Measurements from ENCODE around the gene ISOC2.
A peak's percentile ranks its signal among the peaks of the same experiment; 100 is the strongest.
"Not testable (repeated sequence)": the region's sequence is repeated elsewhere in the genome, so short reads cannot be mapped to it uniquely, and the experiment has no call there.

ISOC2 gene

DNA sequence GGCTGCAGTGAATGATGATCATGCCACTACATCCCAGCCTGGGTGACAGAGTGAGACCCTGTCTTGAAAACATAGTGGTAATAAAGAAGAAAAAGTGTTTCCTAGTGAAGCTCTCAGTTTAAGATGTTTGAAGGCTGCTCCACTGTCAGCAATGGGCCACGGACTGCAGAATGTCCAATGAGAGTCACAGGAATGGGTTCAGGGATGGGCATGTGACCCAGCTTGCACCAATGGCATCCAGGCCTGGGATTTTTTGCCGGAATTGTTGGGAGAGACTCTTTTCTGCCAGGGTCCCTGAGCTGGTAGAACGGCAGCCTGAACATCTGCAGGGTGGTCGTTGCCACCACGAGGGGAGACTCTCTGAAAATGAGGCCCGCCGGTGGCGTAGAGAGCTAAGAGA is 24.6 kb downstream of the ISOC2 start:
- no peak for DNase-seq

DNA sequence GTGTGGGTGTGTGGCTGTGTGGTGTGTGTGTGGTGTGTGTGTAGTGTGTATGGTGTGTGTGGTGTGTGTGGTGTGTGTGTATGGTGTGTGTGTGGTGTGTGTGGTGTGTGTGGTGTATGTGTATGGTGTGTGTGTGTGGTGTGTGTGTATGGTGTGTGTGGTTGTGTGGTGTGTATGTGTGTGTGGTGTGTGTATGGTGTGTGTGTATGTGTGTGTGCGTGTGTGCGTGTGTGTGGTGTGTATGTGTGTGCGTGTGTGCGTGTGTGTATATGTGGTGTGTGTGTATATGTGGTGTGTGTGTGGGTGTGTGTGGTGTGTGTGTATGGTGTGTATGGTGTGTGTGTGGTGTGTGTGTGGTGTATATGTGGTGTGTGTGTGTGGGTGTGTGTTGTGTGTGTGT is 26.4 kb downstream of the ISOC2 start:
- no peak for DNase-seq

DNA sequence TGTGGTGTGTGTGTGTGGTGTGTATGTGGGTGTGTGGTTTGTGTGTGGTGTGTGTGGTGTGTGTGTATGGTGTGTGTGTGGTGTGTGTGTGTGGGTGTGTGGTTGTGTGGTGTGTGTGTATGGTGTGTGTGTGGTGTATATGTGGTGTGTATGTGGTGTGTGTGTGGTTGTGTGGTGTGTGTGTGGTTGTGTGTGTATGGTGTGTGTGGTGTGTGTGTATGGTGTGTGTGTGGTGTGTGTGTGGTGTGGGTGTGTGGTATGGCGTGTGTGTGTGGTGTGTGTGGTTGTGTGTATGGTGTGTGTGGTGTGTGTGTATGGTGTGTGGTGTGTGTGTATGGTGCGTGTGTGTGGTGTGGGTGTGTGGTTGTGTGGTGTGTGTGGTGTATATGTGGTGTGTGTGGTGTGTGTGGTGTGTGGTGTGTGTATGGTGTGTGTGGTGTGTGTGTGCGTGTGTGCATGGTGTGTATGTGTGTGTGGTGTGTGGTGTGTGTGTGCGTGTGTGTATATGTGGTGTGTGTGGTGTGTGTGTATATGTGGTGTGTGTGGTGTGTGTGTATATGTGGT is 27.0 kb downstream of the ISOC2 start:
- no peak for DNase-seq

DNA sequence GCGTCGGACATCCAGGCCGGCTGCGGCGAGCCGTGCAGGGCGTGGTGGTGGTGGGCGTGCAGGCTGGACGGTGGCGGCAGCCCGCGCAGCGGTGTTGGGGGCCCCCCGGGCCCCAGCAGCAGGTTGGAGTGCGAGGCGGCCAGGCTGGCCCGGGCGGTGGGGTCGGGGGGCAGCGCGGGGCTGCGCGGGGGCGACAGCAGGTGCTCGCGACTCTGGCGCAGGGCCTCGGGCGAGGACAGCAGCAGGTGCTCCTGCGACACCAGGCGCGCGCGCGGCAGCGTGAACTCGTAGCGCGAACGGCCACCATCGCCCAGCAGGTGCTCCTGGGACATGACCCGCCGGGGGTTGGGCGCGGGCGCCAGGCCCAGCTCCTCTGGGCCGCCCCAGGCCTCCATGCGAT is 28.1 kb downstream of the ISOC2 start:
- DNase-seq = no peak

- DNase-seq = no peak
These were observed 29.0 kb downstream of the ISOC2 start for GRCh38 chr19:55432241-55432959.

GRCh38 chr19:55431183-55431582 is 30.3 kb downstream of the ISOC2 start:
- no peak for DNase-seq

GRCh38 chr19:55426042-55426441 is 35.4 kb downstream of the ISOC2 start:
- DNase-seq = no peak

GRCh38 chr19:55424518-55424917 is 36.9 kb downstream of the ISOC2 start:
- DNase-seq = no peak

DNA sequence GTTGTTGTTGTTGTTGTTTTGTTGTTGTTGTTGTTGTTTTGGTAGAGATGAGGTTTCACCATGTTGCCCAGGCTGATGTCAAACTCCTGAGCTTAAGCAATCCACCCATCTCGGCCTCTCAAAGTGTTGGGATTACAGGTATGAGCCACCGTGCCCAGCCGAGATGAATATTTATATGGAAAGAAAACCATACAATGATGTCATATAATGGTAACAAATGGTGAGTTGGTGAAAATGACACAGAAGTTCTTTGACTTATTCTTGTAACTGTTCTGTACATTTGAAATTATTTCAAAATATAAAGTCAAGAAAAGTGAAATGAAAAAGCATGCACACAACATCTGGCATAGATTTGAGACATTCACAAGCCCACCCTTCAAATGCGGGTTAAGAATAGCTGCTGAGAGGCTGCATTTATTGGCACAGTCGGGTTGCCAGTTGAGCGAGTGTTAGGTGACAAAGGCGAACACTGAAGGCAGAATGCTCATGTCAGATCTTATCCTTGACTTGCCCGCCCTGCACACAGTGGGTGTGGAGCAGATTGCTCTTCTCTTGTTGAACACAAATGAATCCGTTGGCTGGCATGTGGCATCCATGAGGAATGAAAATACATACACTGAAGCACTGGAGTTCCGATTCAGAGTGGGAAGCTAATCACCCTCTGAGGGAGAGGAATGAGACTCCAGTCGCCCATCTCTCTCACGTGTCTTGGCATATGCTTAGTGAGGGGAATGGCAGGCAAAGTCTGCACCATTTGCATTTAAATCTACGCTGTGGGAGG is 38.0 kb downstream of the ISOC2 start:
- no peak for DNase-seq

GRCh38 chr19:55421281-55421680 is 40.2 kb downstream of the ISOC2 start:
- not testable (repeated sequence) for DNase-seq

DNA sequence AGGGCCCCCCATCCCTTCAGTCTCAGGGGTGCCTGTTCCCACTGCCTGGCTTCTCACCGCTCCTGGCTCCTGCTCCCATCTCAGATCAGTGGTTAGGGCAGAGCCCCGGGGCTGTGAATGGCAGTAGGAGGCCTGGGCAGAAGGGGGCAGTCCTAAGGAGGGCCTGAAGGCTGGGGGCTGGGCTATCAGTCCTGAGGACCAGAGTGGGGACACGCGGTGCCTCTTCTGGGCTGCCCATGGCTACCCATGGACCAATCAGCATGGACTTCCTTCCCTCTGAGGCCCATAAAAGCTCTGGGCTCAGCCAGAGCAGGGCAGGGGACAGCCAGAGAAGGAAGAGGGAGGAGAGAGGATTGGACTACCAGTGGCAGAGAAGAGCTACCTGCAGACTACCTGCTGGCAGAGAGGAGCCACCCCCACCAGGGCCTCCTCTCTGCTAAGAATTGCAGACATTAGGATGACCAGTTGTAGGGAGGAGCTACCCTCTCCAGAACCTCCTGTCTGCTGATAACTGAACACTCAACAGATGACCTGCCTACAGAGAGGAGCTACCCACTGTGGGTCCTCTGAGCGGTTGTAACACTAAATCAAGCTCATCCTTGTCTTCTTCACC is 41.7 kb downstream of the ISOC2 start:
- DNase-seq = no peak

GRCh38 chr19:55419103-55419502 is 42.3 kb downstream of the ISOC2 start:
- DNase-seq = no peak

- peak; percentile 46 for DNase-seq
These were observed 43.3 kb downstream of the ISOC2 start for GRCh38 chr19:55418185-55418584.

DNA sequence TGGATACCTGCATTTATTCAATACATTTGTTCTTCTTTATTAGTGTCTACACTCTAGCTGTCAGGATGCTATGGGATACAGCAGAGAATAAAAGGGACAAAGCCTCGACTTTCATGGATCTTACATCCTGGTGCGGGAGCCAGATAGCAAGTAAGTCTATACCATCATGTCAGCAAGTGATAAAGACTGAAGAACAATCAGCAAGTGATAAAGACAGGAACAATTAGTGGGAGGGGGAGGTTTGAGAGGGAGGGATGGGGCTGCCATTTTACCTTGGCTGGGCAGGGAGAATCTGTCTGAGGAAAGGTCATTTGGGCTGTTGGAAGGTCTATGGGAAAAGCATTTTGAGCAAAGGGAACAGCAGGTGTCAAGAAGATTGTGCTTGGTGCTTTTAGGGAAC is 51.3 kb downstream of the ISOC2 start:
- no peak for DNase-seq

DNA sequence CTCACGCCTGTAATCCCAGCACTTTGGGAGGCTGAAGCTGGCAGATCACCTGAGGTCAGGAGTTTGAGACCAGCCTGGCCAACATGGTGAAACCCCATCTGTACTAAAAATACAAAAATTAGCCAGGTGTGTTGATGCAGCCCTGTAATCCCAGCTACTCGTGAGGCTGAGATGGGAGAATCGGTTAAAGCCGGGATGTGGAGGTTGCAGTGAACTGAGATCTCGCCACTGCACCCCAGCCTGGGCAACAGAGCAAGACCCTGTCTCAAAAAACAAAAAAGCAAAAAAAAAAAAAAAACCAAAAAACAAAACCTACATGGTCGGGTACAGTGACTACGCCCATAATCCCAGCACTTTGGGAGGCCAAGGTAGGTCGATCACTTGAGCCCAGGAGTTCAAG is 52.3 kb downstream of the ISOC2 start:
- DNase-seq = not testable (repeated sequence)

DNA sequence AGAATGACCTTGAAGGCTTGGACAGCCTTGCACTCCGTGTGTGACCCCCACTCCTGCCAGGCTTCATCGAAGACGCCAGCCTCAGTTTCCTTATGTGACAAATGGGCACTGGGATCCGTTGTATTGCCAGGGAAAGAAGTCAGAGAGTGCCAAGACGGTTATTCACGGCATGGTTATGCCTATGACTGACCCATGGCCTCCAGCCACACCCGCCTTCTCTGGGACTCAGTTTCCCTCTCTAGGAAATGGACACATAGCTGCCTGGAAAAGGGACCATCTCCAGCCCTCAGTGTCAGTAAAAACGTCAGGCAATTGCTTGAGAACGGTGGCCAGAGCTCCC is 52.9 kb downstream of the ISOC2 start:
- DNase-seq = no peak

DNA sequence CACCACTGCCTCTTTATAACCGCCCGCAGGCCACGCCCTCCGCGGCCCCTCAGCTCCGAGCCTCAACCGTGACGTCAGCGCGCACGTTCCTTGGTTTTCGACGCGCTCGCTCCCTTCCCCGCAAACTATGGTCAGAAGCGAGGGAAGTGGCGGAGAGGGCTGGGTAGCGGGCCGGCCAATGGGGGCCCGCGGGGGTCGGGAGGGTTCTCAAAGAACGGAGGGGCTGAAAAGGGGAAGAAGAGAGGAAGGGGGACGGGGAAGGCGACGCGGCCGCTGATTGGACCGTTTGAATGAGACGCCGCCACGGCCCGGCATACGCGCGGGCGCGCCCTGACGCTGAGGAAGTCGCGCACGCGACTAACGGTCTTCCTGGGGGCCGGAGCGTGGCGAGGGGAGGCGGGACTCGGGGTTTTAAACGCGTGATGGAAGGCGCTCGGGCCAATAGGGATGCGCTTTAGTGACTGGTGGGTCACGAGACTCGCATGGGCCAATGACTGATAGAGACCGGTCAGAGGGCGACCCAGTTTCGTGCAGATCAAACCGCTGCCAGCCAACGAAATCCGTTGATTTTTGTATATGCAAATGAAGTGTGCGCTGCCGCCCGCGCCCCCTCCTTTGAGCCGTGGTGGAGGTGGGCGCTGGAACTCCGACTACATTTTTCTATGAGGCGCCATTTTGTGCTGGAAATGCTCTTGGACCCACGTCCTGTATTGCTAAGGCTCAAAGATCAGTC is 53.5 kb downstream of the ISOC2 start:
- peak; percentile 100 for DNase-seq

GRCh38 chr19:55407550-55407799 is 54.0 kb downstream of the ISOC2 start, which contains the start of gene UBE2S:
UBE2S (minus strand) TSS chr19:55407788; CDS start chr19:55407589, 199 bp downstream.
- DNase-seq = not testable (repeated sequence)

DNA sequence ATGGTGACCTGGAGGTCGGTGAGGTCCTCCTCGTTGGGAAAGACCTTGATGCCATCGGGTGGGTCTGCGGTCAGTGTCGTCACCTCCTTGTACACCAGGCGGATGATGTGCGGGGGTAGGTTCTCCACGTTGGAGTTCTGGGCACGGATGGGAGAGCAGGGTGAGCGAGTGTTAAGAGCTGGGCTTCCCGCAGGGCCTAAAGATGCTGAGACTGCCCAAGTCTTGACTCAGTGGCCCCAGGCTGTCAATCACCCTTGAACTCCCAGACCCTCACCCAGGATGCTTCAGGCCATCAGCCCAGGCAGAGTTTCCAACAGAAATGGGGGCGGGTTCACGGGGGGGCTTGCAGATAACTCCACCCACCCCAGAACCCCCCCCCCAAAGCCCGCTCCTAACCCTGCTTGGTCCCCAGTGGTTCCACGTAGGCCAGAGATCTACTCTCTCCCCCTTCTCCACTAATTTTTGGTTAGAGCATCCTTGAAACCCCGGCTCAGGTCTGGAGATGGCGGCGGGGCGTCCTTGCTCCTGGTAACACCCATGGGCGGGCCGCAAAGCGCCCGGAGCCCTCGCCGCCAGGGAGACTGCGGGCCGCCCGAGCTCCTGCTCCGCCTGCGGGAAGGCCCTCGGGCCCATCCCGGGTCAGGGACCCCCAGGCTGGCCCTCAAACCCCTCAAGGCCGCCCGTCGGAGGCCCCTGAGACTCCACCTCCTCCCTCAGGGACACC is 54.5 kb downstream of the ISOC2 start:
- peak; percentile 15 for DNase-seq

DNA sequence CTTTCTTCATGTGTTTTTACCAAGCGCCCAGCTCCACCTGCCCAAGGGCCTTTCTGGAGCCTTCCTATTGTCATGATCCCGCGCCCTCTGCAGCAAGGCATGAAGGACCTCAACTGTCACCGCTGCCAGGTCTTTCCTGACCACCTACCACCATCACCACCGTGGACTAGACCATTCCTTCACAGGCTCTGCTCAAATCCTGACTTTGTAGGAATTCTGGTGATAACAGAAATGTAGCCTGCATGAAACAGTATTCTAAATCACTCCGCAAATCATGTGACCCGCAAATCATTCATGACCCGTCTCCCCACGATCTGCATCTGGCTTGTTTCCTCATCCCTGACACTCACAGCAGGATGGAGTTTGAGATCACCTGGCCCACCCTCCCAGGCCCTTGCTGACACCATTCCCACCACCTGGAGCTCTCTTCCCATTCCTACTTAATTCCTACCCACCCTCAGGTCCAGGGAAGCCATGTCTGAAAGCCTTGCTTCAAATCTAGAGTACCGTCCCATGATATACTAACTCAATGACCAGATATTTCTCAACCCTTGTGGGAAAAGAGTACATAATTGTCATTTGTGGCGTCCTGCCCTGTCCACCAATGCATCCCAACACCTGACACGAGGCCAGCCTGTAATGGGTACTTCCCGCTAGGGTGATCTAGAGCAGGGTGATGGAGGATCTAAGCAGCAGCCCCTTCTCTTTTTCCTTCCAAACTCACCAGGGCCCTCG is 55.2 kb downstream of the ISOC2 start:
- DNase-seq = no peak

GRCh38 chr19:55405638-55406037 is 55.8 kb downstream of the ISOC2 start:
- no peak for DNase-seq
